SH-SY5Y (cell line): ENCODE measurements around the gene ADAMTSL1.

Experiments used
- GATA2 ChIP-seq: IDR thresholded peaks from 2 replicates; pipeline ENCODE4 v1.6.1; 2011; ENCODE audit warnings: mild to moderate bottlenecking, low read depth, low read length
- GATA3 ChIP-seq: IDR thresholded peaks from 2 replicates; pipeline ENCODE4 v1.6.1; 2011; ENCODE audit warnings: low read depth, mild to moderate bottlenecking, low read length, moderate library complexity

The ADAMTSL1 gene

DNA sequence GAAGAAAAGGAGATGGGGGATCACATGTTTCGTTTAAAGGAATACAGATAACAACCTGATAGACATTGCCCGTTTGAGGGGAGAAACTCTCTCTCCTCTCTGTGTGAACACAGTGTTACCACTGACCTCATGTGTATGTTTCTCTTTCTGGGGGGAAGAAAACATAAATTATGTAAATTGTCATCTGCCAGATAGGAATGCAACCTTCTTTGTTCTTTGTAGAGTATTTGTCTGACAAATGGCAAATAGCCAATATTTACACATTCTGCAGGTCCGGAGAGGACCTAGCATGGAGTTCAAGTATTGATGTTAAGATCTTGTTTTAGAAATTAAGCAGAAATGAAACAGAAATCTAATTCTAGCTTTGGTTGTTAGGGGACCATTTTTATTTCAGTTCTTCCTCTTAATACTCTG, 282.8 kb downstream of the ADAMTSL1 start:
- no peak for TF ChIP-seq GATA3
- no peak for TF ChIP-seq GATA2

GRCh38 chr9:18759827-18760226, 285.9 kb downstream of the ADAMTSL1 start:
- TF ChIP-seq GATA2 (no peak), GATA3 (no peak)

DNA sequence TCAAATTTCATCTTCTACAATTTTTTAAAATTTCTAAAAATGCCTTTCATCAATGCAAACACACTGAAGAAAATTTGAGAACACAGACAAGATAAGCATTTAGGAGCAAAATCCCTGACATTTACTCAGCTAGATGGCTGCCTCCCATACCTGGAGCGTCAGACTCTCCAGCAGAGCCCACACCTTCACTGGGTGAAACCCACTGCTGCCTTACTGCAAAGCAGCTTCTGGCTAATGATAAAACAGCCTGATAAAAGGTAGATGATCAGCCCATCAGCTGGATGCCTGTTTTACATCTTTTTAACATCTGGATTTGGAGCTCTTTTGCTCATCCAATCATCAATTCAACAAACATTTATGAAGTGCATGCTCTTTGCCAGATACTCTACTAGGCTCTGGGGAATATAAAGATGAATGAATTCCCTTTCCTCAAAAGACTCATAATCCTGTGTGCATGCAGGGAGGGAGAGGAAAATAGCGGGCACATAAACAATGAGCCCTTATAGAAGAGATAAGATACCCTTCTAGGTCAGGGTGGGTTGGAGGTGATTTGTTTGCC, 287.9 kb downstream of the ADAMTSL1 start:
- TF ChIP-seq GATA2 = peak; percentile 30; the same call in 1 of the 2 replicates
- TF ChIP-seq GATA3 = no peak

DNA sequence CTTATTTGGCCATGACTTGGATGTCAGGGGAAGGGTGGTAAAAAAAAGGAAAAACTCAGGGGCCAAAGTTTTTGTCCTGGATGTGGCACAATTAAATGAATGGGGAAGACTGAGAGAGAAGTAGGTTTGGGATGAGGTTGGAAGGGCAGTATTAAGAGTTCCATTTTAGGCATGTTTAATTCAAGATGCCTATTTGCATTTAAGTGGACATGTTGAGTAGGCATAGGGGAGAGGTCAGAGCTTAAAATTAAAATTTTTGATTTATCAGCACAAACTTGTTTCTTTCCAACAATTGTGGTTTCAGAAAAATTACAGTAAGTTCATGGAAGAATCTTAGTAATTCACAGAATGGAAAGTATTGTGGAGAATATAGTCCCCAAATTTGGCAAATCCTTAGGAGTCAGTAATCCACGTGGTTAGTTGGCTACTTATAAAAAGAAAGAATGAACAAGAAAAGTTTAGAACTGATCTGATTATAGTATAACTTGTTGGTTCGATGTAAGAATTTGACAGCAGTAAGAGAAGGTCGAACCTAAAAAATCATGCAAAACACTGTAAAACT, 293.1 kb downstream of the ADAMTSL1 start:
- TF ChIP-seq GATA2 = no peak
- TF ChIP-seq GATA3 = no peak

GRCh38 chr9:18768951-18769622, 295.1 kb downstream of the ADAMTSL1 start:
- TF ChIP-seq GATA2 = no peak
- no peak for TF ChIP-seq GATA3

DNA sequence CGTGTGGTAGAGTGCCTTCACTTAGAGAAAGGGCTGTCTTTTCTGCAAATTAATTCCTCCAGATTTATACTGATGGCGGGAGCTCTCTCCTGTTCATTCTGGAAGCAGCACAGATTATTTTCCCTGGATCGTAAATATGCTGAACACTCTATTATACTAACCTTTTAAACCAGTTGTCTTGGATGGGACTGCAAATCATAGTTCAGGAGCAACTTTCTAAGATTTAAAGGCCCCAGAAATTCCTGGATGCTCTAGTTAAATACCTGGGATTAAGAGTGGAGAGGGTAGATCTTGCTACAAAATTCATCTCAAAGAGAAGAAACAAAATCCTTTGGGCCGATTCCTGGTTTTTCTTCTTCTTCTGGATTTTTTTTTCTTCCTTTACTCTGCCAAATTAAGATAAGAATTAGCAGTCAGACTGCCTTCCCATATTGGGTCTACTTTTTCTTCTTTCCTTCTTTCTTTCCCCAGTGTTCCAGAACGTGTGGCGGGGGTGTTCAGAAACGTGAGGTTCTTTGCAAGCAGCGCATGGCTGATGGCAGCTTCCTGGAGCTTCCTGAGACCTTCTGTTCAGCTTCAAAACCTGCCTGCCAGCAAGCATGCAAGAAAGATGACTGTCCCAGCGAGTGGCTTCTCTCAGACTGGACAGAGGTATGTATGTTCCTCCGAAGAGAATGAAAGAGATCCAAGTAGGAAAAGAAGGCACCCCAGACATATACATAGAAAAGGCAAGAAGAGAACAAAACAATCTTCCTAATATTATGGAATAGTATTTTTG, 296.4 kb downstream of the ADAMTSL1 start:
- TF ChIP-seq GATA3 (no peak), GATA2 (no peak)

GRCh38 chr9:18771011-18771410, 297.1 kb downstream of the ADAMTSL1 start:
- TF ChIP-seq GATA2 (no peak), GATA3 (no peak)

DNA sequence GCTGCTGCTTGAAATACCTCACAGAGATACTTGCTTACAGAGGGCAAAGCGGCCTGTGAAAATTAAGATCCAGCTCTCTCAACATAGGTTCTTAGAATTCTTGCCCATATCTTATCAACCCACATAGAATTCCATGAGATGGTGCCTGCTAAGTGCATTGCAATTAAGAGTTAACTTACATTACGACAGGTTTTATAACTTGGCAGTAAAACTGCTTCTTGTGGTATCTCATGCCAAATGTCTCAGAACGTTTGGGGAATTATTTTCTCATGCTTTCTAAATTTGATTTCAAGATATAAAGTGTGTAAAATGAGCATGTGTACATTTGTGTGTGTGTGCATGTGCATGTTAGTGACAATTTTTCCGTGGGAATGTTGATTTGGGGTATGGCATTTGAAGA, 297.8 kb downstream of the ADAMTSL1 start:
- no peak for TF ChIP-seq GATA2
- TF ChIP-seq GATA3 = no peak

DNA sequence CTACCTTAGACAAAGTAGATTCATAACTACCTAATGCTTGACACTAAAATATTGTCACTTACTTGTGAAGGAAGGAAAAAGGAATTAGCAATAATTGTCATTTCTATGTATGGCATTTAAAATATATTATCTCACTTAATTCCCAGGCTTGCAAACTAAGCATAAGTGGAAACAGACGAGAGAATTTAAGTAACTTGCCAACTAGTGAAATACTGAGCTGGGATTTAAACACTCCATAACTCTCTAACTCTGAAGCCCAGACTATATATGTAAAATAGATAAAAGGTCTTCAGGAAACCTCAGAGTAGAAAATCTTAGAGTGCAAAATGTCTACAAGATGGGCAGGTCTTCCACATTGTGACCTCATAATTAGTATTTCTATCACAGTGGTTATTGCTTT, 301.3 kb downstream of the ADAMTSL1 start:
- TF ChIP-seq GATA2 = no peak
- no peak for TF ChIP-seq GATA3

- no peak for TF ChIP-seq GATA2
- no peak for TF ChIP-seq GATA3
These were observed 302.0 kb downstream of the ADAMTSL1 start for GRCh38 chr9:18775930-18776329.

- TF ChIP-seq GATA2 = no peak
- no peak for TF ChIP-seq GATA3
These were observed 303.2 kb downstream of the ADAMTSL1 start for GRCh38 chr9:18776836-18777820.

GRCh38 chr9:18778147-18778546, 304.2 kb downstream of the ADAMTSL1 start:
- no peak for TF ChIP-seq GATA3
- TF ChIP-seq GATA2 = no peak

DNA sequence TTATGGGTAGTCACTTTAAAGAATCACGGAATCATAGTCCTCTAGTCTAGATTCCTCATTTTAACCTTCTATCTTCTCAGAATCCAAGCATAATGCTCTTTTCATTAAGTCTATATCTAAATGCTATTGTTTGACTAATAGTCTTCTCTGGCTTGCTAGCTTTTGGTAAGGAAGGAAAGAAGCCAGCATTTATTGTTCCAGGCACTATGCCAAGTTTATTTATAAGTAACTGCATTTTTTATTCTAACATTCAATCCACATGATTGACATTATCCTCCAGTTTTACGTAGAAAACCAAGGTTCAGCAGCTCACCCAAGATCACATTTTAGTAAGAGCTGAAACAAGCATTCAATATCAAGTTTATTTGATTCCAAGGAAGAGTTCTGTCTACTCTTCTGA, 304.9 kb downstream of the ADAMTSL1 start:
- TF ChIP-seq GATA3 = no peak
- TF ChIP-seq GATA2 = no peak
